Activated CD8-positive, alpha-beta memory T cell treated with anti-CD3 and anti-CD28 coated beads, Interleukin-2, amount 50 U/mL, for 1 hour (primary cell): ENCODE results near the gene CHODL.

Experiments used
- DNase-seq: peaks from one replicate; pipeline ENCODE4 v3.0.0-alpha.2; 2020; ENCODE audit errors: extremely low read depth

CHODL gene

GRCh38 chr21:18244671-18245463 lies at the start of gene CHODL:
TSS of gene CHODL (plus strand) at chr21:18244833. CDS start at chr21:18245224, 391 bp downstream.
- DNase-seq = no peak

GRCh38 chr21:18204931-18205330 lies 39.7 kb upstream of the CHODL start:
- no peak for DNase-seq

- DNase-seq = no peak
Observed at GRCh38 chr21:18218331-18218730, 26.3 kb upstream of the CHODL start.

- DNase-seq = no peak
Observed at GRCh38 chr21:18220498-18220897, 24.1 kb upstream of the CHODL start.

GRCh38 chr21:18222346-18222745 lies 22.3 kb upstream of the CHODL start:
- DNase-seq = no peak

- no peak for DNase-seq
Observed at GRCh38 chr21:18228060-18228739, 16.4 kb upstream of the CHODL start.

GRCh38 chr21:18235545-18235944 lies 9.1 kb upstream of the CHODL start:
- DNase-seq = no peak

- DNase-seq = no peak
Observed at GRCh38 chr21:18245464-18245967, 883 bp downstream of the CHODL start.

- DNase-seq = no peak
Observed at GRCh38 chr21:18248171-18248570, 3.5 kb downstream of the CHODL start.

GRCh38 chr21:18249672-18250071 lies 5.0 kb downstream of the CHODL start:
- no peak for DNase-seq

- DNase-seq = no peak
Observed at GRCh38 chr21:18251065-18251464, 6.4 kb downstream of the CHODL start.

- DNase-seq = no peak
Observed at GRCh38 chr21:18252256-18252655, 7.6 kb downstream of the CHODL start.

- no peak for DNase-seq
Observed at GRCh38 chr21:18252680-18253079, 8.0 kb downstream of the CHODL start.

- DNase-seq = no peak
Observed at GRCh38 chr21:18253221-18253620, 8.6 kb downstream of the CHODL start.

GRCh38 chr21:18253799-18254198 lies 9.2 kb downstream of the CHODL start:
- no peak for DNase-seq

- no peak for DNase-seq
Observed at GRCh38 chr21:18265944-18266343, 21.3 kb downstream of the CHODL start.

- DNase-seq = no peak
Observed at GRCh38 chr21:18267496-18267895, 22.9 kb downstream of the CHODL start.

GRCh38 chr21:18268906-18269305 lies 24.3 kb downstream of the CHODL start:
- no peak for DNase-seq

- DNase-seq = no peak
Observed at GRCh38 chr21:18269856-18270255, 25.2 kb downstream of the CHODL start.

- no peak for DNase-seq
Observed at GRCh38 chr21:18273400-18273799, 28.8 kb downstream of the CHODL start.

GRCh38 chr21:18274370-18274769 lies 29.7 kb downstream of the CHODL start:
- no peak for DNase-seq

- DNase-seq = no peak
Observed at GRCh38 chr21:18275781-18276180, 31.1 kb downstream of the CHODL start.

- DNase-seq = no peak
Observed at GRCh38 chr21:18285379-18285778, 40.7 kb downstream of the CHODL start.
